ENCODE measurements around the gene OLFML3. TPM values are rescaled to one million over a fixed set of nuclear protein-coding genes. Genes with fewer than 3 reads are reported as not detected.

The OLFML3 gene
- total RNA-seq, 2 donors from 2014 or later = 15.8 to 25.1 TPM

DNA sequence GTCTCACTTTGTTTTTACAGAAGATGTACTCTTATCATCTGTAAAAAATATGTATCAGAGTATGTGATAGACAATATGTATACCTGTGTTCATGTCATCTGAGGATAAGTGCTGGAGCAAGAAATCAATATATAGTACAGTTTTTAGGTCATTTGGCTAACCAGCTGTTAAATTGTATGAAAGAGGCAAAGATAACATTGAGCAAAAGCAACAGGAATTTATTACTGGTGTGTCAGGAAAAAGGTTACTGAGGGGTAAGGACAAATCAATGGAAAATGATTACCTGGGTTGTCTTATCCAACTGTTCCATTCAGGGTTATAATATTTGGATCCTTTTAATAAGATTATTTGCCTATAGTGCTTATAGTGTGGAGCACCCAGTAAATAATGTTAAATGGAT lies 45.3 kb upstream of the OLFML3 start:
- Histone ChIP-seq H3K9me3 (no peaks in the 10 kb centered on the region), H3K36me3 (no peaks in the 10 kb centered on the region), H3K27ac (no peak overlapping the region), H3K27me3 (replicated peaks; ENCODE audit: insufficient read depth) (no peaks in the 10 kb centered on the region), H3K4me1 (replicated peaks) (no peaks in the 10 kb centered on the region), H3K4me3 (no peak overlapping the region)
- intact Hi-C loops (cut with DNase I) = no loop called here
- no peak for DNase-seq (ENCODE audit: low spot score)
- TF ChIP-seq, protein P1, sequence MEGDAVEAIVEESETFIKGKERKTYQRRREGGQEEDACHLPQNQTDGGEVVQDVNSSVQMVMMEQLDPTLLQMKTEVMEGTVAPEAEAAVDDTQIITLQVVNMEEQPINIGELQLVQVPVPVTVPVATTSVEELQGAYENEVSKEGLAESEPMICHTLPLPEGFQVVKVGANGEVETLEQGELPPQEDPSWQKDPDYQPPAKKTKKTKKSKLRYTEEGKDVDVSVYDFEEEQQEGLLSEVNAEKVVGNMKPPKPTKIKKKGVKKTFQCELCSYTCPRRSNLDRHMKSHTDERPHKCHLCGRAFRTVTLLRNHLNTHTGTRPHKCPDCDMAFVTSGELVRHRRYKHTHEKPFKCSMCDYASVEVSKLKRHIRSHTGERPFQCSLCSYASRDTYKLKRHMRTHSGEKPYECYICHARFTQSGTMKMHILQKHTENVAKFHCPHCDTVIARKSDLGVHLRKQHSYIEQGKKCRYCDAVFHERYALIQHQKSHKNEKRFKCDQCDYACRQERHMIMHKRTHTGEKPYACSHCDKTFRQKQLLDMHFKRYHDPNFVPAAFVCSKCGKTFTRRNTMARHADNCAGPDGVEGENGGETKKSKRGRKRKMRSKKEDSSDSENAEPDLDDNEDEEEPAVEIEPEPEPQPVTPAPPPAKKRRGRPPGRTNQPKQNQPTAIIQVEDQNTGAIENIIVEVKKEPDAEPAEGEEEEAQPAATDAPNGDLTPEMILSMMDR (IDR thresholded peaks at IDR 0.05) = no peak
- TF ChIP-seq POLR2AphosphoS5 (IDR thresholded peaks at IDR 0.05) = no peak
- no peak for TF ChIP-seq POLR2A (IDR thresholded peaks at IDR 0.05)

DNA sequence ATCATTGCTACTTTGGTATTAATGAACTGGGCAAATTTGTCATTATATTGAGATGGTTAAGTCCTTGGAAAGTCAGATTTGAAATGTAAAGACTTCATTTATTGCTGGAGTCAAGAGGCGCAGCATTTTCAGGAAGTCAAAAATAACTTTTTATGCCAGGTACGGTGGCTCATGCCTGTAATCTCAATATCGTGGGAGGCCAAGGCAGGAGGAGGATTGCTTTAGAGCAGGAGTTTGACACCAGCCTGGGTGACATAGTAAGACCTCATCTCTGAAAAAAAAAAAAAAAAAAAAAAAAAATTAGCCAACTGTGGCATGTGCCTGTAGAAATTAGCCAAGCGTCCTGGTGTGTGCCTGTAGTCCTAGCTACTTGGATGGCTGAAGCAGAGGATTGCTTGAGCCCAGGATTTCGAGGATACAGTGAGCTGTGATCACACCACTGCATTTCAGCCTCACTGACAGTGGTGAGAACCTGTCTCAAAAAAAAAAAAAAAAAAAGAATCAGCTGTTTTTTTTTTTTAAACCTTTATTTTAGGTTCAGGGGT lies 44.7 kb upstream of the OLFML3 start:
- DNase-seq (ENCODE audit: low spot score) = no peak
- H3K27ac ChIP-seq = no peak overlapping the region
- no peaks in the 10 kb centered on the region for H3K27me3 ChIP-seq (replicated peaks; ENCODE audit: insufficient read depth)
- no peak for TF ChIP-seq POLR2A (IDR thresholded peaks at IDR 0.05)
- TF ChIP-seq, protein P1 (IDR thresholded peaks at IDR 0.05) = no peak
- TF ChIP-seq POLR2AphosphoS5 (IDR thresholded peaks at IDR 0.05) = no peak
- H3K4me1 ChIP-seq (replicated peaks) = no peaks in the 10 kb centered on the region
- H3K4me3 ChIP-seq = no peak overlapping the region
- H3K36me3 ChIP-seq = no peaks in the 10 kb centered on the region
- intact Hi-C loops (cut with DNase I) = no loop called here
- no peaks in the 10 kb centered on the region for H3K9me3 ChIP-seq
- WGBS = 89% methylated on average over 5 of the region's 5 CpGs

DNA sequence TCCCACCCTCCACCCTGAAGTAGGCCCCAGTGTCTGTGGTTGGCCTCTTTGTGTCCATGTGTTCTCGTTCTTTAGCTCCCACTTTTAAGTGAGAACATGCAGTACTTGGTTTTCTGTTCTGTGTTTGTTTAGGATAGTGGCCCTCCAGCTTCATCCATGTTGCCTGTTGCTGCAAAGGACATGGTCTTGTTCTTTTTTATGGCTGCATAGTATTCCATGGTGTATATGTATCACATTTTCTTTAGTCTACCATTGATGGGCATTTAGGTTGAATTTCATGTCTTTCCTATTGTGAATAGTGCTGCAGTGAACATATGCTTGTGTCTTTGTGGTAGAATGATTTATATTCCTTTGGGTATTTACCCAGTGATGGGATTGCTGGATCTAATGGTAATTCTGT lies 44.1 kb upstream of the OLFML3 start:
- no peaks in the 10 kb centered on the region for H3K36me3 ChIP-seq
- no peak overlapping the region for H3K27ac ChIP-seq
- DNase-seq (ENCODE audit: low spot score) = no peak
- no peaks in the 10 kb centered on the region for H3K27me3 ChIP-seq (replicated peaks; ENCODE audit: insufficient read depth)
- no peak for TF ChIP-seq POLR2AphosphoS5 (IDR thresholded peaks at IDR 0.05)
- intact Hi-C loops (cut with DNase I) = no loop called here
- no peak overlapping the region for H3K4me3 ChIP-seq
- H3K4me1 ChIP-seq (replicated peaks) = no peaks in the 10 kb centered on the region
- WGBS = 82% methylated on average over 1 of the region's 1 CpG
- no peaks in the 10 kb centered on the region for H3K9me3 ChIP-seq

DNA sequence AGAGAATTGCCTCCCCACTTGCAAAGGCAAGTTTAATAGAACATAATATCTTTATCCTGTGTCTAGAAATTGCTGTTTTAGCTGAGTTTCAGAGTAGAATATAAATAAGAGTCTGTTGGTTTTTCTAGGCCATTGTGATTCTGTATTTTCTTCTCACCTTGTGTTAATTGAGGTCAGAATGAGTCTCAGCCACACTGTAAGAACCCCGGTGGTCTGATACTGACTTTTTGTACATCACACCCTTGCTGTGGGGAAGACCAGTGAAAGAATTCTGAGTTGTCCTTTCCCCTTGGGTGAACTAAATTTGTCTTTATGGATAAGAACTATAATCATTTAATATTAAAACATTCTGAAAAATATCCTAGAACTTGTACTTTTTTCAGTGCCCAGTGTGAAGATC lies 43.3 kb upstream of the OLFML3 start:
- H3K4me3 ChIP-seq = no peak overlapping the region
- no peaks in the 10 kb centered on the region for H3K4me1 ChIP-seq (replicated peaks)
- no peak overlapping the region for H3K27ac ChIP-seq
- intact Hi-C loops (cut with DNase I) = no loop called here
- TF ChIP-seq POLR2AphosphoS5 (IDR thresholded peaks at IDR 0.05) = no peak
- no peaks in the 10 kb centered on the region for H3K36me3 ChIP-seq
- no peaks in the 10 kb centered on the region for H3K27me3 ChIP-seq (replicated peaks; ENCODE audit: insufficient read depth)
- no peaks in the 10 kb centered on the region for H3K9me3 ChIP-seq
- DNase-seq (ENCODE audit: low spot score) = no peak
- 68% methylated on average over 1 of the region's 1 CpG for WGBS

DNA sequence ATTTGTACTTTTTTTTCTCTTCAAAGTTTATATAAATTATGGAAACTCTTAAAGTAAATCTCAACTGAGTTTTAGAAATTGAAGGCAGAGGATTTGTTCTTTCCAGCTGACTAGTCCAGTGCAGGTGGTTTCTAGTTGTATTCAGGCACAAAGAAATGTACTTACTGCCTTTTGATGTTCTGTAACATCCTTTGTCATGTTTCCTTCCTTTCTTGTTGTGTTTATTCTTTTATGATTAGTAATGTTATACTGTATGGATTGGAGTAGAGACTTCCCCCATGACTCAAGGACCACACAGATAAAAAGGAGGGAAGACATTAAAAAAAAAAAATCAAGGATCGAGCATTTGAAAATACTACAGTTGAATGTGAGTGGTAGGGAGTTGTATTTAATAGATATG lies 42.1 kb upstream of the OLFML3 start:
- 72% methylated on average over 1 of the region's 1 CpG for WGBS
- no peaks in the 10 kb centered on the region for H3K4me1 ChIP-seq (replicated peaks)
- H3K27me3 ChIP-seq (replicated peaks; ENCODE audit: insufficient read depth) = no peaks in the 10 kb centered on the region
- no peaks in the 10 kb centered on the region for H3K36me3 ChIP-seq
- no peak overlapping the region for H3K27ac ChIP-seq
- H3K9me3 ChIP-seq = no peaks in the 10 kb centered on the region
- intact Hi-C loops (cut with DNase I) = no loop called here
- H3K4me3 ChIP-seq = no peak overlapping the region
- TF ChIP-seq POLR2A (IDR thresholded peaks at IDR 0.05) = no peak
- TF ChIP-seq, protein P1 (IDR thresholded peaks at IDR 0.05) = no peak
- no peak for TF ChIP-seq POLR2AphosphoS5 (IDR thresholded peaks at IDR 0.05)
- DNase-seq (ENCODE audit: low spot score) = no peak

DNA sequence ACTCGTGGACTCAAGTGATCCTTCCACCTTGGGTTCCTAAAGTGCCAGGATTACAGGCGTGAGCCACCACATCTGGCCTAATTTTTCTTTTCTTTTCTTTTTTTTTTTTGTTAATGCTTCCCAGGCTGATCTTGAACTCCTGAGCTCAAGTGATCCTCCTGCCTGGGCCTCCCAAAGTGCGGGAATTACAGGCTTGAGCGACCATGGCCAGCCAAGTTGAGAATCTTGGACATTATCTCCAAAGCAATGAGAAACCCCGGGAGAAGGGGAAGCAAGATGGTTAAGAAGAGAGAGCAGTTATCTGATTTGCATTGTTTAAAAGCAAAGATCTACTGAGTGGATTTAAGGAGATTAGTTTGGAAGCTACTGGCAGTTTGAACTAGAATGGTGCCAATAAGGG lies 41.1 kb upstream of the OLFML3 start:
- TF ChIP-seq POLR2A (IDR thresholded peaks at IDR 0.05) = no peak
- TF ChIP-seq, protein P1 (IDR thresholded peaks at IDR 0.05) = no peak
- WGBS = 71% methylated on average over 5 of the region's 5 CpGs
- intact Hi-C loops (cut with DNase I) = no loop called here

More for the DNA sequence above, 41.1 kb upstream of the OLFML3 start:
- Histone ChIP-seq H3K36me3 (no peaks in the 10 kb centered on the region), H3K27me3 (replicated peaks; ENCODE audit: insufficient read depth) (no peaks in the 10 kb centered on the region), H3K9me3 (no peaks in the 10 kb centered on the region), H3K4me3 (no peak overlapping the region), H3K27ac (no peak overlapping the region), H3K4me1 (replicated peaks) (no peaks in the 10 kb centered on the region)
- no peak for DNase-seq (ENCODE audit: low spot score)
